HL-60/S4 (cell line): ENCODE data around the gene RELCH.
"Not testable (repeated sequence)": the region's sequence is repeated elsewhere in the genome, so short reads cannot be mapped to it uniquely, and the experiment has no call there.

Experiments used
- in situ Hi-C: fragments of 300-500 bp; cut with MboI; formaldehyde crosslinking; loops from 2 replicates; pipeline ENCODE4 v1.14.3; 2022; ENCODE audit warnings: low sequenced_read_pairs

Gene RELCH, protein sequence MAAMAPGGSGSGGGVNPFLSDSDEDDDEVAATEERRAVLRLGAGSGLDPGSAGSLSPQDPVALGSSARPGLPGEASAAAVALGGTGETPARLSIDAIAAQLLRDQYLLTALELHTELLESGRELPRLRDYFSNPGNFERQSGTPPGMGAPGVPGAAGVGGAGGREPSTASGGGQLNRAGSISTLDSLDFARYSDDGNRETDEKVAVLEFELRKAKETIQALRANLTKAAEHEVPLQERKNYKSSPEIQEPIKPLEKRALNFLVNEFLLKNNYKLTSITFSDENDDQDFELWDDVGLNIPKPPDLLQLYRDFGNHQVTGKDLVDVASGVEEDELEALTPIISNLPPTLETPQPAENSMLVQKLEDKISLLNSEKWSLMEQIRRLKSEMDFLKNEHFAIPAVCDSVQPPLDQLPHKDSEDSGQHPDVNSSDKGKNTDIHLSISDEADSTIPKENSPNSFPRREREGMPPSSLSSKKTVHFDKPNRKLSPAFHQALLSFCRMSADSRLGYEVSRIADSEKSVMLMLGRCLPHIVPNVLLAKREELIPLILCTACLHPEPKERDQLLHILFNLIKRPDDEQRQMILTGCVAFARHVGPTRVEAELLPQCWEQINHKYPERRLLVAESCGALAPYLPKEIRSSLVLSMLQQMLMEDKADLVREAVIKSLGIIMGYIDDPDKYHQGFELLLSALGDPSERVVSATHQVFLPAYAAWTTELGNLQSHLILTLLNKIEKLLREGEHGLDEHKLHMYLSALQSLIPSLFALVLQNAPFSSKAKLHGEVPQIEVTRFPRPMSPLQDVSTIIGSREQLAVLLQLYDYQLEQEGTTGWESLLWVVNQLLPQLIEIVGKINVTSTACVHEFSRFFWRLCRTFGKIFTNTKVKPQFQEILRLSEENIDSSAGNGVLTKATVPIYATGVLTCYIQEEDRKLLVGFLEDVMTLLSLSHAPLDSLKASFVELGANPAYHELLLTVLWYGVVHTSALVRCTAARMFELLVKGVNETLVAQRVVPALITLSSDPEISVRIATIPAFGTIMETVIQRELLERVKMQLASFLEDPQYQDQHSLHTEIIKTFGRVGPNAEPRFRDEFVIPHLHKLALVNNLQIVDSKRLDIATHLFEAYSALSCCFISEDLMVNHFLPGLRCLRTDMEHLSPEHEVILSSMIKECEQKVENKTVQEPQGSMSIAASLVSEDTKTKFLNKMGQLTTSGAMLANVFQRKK

DNA sequence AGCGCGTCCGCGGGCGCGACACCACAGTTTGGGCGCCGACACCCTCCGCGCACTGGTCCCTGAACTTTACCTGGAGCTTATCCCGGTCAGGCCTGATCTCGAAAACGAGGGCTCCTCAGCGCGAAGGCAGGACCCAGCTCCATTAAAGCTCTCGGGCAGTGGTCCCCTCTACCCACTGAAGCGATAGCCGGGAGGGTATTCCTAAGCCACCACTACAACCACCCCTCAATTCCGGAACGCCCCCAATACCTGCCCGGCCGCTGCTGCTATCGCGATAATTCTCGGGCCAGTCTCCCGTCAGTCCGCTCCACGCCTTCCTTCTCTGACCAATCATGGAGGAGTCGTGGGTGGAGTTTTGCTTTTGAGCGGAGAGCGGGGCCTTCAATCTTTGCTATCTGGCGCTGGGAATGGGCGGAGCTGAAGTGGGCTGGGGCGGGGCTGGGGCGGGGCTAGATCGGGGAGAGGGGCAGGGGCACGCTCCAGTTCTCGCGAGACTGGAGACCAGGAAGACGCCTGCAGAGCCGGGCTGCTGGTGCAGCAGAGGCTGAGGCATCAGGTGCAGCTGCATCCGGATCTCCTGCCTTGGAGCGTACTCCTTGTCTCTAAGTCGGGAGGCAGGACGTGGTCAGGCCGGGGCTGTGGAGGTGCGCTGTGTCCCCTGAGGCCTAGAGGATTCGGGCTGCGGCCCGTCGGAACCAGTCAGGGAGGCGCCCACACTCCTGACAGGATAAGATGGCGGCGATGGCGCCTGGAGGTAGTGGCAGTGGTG, at the start of gene RELCH, which contains the start of gene PIGN:
Gene RELCH, plus strand, starts transcription at position 482 of the 769 bp plus-strand sequence. Its CDS starts 251 bp downstream, at position 733.
Gene PIGN, minus strand, starts transcription at position 283 of the 769 bp plus-strand sequence. CDS start 25,703 bp downstream, outside the sequence.
- in situ Hi-C loops = loop anchor here (10.0 to 25.0 kb wide), 2 partner anchors 375 to 798 kb away; no protein-coding TSS in a partner anchor

DNA sequence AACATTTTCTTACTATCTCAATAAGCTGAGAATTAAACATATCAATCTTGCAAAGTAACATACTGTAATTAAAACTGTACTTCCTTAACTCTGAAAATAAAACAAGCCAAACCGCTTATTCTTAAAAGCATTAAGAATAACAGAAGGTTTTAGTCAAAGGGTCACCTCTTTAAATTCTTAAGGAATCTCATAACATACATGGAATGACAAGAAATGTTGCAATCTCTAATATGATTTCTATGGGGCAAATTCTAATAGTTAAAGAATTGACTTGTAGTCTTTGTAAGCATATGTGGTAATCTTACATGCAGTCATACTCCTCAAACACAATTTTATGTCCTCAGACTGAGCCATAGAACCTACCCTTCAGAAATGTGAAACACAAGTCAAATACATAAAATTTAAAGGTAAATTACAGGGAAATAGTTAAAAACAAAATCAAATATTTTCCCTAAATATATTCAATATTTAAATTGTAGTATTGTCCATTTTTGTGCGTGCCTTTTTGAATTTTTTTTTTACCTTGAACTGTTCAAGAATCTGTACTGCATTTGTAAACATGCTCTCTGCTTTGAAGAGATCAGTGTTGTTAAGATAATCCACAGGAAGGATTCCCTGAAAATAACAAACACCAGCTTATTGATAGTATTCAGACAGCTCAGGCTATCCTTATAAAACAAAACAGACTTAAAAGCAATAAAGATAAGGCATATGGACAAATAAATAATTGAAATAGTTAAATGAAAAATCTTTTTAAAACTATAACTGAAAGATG, 48.4 kb upstream of the RELCH start:
- in situ Hi-C loops = loop anchor here (25.0 kb wide), 1 partner anchor 501 kb away; no protein-coding TSS in a partner anchor

DNA sequence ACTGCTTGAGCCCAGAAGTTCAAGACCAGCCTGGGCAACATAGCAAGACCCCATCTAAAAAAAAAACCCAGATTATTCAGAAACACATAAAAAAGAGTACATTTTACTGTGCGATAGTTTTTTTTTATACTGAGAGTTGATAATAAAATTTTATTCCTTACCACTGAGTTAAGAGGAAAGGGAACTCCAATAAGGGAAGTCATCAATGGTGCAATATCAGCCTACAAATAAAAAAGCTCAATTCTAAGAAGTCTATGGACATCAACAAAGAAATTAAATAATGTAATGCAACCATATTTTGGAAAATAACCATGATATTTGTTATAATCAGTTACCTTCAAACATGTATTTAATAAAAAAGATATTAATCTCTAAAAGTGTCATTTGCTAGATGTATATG, 46.8 kb upstream of the RELCH start:
- in situ Hi-C loops = loop anchor here (25.0 kb wide), 1 partner anchor 503 kb away; no protein-coding TSS in a partner anchor

DNA sequence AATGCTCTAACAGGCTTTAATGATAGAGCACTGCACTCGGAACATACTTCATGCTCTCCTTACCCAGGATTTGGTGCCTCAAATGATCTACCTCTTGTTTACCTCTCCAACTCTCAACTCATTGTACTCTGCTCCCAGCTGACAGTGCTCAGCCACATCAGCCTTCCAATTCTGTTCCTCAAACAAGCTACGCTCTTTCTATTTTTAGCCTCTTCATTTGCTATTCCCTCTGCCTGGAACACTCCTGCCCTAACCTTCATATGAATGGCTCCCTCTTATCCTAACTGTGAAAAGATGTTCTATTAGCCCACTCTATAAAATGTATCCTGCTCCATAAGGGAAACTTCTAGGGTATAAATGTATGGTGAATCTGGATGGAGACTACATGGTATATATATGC, 42.7 kb upstream of the RELCH start:
- in situ Hi-C loops = loop anchor here (25.0 kb wide), 1 partner anchor 507 kb away; no protein-coding TSS in a partner anchor

DNA sequence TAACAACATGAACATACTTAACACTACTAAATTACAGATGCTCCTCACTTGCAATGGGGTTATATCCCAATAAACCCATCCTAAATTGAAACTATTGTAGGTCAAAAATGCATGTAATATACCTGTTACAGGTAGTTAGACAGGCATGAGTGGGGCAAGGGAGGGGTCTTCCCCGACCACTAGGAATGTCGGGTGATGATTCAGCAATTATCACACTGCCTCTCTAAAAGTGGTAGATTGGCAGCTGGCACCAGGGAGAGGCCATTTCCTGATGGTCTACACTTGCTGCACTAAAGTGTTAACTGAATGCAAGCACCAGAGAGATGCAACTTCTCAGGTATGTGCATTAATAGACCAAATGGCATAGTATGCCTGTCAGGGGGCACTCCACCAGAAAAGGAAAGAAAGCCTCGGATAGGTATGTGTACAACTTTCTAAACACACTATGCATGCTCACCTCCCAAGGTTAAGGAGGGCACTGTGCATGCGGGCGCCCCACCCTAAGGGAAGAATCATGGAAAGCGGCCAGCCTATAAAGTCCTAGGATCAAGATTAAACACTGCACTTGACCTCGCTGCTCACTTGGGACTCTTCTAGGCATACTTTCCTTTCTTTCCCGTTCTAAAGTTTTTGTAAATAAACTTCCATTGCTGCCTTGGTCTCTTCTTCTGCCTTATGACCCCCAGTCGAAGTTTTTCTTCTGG, 35.8 kb upstream of the RELCH start:
- in situ Hi-C loops = no loop called here

DNA sequence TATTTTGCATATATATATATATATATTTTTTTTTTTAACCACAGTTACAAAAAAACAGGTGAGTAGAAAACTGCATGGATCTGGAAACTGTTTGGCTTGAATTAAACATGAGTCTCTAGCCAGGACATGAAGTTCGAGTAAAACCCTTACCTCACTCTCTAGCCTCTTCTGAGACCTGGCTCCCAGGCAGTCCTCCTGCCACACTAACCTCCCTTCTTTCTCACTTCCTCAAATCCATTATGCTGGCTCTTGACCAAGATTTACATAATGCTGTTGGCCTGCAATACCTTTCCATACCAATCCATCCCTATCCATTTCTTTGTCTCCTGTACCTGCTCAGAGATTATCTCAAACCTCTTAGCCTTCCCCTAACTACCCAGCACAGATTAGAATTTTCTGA, 34.2 kb upstream of the RELCH start:
- in situ Hi-C loops = no loop called here

DNA sequence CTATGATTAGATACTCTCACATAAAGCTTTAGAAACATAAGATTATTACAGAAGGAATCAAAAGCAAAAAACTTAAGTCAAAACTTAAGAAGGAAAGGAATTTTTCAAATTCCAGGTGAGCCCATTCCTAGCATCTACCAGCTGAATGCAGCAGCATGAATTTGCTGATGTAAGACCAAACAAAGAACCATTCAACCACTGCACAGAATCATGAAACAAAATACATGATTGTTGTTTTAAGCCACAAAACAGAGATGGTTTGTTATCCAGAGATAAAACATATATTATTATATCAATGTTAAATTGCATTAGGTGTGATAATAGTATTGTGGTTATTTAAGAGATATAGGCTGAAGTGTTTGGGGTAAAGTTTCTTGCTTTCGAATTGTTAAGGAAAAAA, 29.2 kb upstream of the RELCH start:
- in situ Hi-C loops = no loop called here

DNA sequence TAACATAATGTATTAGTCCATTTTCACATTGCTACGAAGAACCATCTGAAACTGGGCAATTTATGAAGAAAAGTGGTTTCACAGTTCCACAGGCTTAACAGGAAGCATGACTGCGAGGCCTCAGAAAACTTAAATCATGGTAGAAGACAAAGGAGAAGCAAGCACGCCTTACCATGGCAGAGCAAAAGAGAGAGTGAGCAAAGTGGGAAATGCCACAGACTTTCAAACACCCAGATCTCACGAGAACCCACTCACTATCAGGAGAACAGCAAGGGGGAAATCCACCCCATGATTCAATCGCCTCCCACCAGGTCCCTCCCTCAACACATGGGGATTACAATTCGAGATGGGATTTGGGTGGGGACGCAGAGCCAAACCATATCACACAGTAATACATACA, 22.7 kb upstream of the RELCH start:
- in situ Hi-C loops = no loop called here

DNA sequence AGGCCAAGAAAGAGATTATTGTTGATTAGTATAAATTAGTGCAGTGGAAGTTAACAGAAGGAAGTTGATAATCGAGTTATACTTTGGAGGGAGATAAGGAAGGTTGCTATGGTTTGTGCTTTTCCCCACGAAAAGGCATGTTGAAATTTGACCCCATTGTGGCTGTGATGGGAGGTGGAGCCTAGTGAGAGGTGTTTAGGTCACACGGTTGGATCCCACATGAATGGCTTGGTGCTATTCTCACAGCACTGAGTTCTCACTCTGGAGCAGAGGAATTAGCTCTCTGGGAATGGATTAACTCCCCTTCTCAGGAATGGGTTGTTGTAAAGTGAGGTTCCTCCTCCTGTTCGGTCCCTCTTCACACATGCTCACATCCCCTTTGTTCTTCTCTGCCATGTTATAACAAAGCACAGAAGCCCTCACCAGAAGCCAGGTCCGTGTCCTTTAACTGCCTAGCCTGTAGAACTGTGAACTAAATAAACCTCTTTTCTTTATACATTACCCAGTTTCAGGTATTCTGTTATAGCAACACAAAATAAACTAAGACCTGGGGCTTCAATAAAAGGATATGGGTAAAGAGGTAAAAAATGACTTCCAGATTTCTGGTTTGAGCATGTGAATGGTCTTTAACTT, 22.1 kb upstream of the RELCH start:
- in situ Hi-C loops = no loop called here

DNA sequence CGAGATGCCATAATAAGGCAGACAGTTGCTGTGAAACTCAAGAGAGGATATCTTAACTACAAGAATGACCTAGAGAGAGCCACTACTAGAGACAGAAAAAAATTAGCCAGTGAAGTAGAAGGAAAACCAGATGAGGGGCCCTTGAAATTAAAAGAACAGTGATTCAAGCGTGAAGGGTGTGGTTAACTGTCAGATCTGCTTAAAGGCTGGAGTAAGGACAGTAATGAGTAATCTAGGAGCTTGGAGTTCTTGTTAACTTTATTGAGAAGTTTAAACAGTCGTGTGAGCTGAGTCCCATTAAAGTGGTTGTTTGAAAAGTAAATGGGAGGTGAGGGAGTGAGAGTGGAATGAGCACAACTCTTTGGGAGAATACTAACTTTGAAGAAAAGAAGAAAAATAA, 21.5 kb upstream of the RELCH start:
- in situ Hi-C loops = no loop called here

DNA sequence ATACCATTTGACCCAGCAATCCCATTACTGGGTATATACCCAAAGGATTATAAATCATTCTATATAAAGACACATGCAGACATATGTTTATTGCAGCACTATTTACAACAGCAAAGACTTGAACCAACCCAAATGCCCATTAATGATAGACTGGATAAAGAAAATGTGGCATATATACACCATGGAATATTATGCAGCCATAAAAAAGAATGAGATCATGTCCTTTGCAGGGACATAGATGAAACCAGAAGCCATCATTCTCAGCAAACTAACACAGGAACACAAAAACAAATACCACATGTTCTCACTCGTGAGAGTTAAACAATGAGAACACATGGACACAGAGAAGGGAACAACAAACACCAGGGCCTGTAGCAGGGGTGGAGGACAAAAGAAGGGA, 20.5 kb upstream of the RELCH start:
- in situ Hi-C loops = not testable (repeated sequence)

DNA sequence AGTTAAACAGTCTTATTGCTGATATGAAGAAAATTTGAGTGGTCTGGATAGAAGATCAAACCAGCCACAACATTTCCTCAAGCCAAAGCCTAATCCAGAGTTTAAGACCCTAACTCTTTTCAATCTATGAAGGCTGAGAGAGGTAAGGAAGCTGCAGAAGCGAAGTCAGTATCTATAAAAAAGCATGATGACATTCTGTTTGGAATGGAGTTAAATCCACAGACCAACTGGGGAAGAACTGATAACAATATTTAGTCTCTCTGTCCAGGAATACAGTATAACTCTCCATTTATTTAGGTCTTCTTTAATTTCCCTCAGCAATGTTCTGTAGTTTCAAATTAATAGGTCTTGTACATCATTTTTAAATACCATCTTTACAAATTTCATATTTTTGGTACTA, 16.2 kb upstream of the RELCH start:
- in situ Hi-C loops = no loop called here

DNA sequence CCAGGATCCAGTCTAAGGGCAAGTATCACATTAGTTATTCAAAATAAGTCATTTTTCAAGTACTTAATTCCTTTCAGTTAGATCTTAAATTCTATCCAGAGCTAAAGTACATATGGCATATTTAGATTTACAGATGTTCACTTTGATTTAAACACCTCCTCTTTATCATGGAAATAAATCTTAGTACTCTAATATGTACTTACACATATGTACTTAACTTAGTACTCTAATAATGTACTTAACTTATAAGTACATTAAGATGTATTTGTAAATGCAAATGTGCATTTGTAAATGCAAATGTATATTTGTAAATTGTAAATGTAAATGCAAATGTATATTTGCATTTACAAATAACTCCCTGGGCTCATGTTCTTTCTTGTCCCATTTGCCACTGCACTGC, 14.8 kb upstream of the RELCH start:
- in situ Hi-C loops = no loop called here

DNA sequence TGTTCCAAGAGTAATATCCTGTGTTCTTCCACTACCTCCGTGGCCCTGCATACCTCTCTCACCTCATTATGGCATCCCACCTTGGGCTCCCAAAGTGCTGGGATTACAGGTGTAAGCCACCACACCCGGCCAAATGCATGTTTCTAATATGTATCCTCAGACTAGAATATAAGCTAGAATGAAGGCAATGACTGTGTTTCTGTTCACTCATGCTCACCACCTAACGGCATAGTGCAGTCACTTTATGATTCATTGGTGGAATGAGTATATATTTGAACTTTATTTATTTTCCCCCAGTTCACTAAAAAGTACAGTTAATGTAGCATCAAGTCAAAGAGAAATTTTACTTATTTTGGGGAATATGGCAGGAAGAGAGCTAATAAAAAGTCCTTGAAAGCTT, 11.5 kb upstream of the RELCH start:
- in situ Hi-C loops = loop anchor here (25.0 kb wide), 1 partner anchor 387 kb away; no protein-coding TSS in a partner anchor

DNA sequence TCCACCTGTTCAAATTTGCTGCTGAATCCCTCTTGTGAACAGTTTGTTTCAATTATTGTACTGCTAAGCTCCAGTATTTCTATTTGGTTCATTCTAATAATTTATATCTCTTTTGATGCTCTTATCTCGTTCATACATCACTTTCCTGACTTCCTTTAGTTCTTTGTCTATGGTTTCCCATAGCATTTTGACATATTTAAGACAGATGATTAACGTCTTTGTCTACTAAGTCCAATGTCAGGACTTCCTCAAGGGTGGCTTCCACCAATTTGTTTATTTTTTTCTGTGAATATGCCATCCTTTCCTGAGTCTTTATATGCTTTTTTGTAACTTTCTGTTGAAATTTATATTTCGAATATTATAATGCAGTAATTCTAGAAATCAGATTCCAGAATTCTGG, 9.8 kb upstream of the RELCH start:
- in situ Hi-C loops = loop anchor here (25.0 kb wide), 1 partner anchor 385 kb away; no protein-coding TSS in a partner anchor

DNA sequence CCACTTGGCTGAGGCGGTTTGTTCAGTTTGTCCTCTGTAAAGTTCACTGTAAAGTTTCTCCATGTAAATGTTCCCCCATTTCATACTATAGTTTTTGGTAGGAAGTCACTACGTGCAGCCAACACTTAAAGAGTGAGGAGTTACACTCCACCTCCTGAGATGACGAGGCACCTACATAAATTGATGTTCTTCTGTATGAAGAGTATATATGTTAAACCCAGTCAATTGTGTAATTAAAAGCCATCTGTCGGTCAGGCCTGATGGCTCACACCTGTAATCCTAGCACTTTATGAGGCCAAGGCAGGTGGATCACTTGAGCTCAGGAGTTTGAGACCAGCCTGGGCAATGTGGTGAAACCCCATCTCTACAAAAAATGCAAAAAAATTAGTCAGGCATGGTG, 7.8 kb upstream of the RELCH start:
- in situ Hi-C loops = loop anchor here (25.0 kb wide), 1 partner anchor 383 kb away; no protein-coding TSS in a partner anchor

DNA sequence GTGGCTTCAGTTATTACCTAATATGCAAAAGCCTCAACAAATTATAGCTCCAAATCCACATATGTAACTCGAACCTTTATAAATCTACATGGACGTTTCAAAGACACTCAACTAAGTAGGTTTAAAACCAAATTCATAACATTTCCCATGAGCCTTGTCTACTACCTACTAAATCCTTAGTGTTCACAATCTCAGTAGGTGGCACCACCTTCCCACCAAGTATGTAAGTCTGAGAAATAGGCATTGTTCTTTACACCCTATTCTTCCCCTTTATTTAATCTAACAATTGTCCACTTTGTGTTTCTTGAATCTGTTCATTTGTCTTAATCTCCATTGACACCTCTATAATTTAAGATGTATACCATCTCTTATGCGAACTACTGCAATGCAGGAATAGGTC, 4.8 kb upstream of the RELCH start:
- in situ Hi-C loops = loop anchor here (10.0 to 25.0 kb wide), 2 partner anchors 380 to 803 kb away; no protein-coding TSS in a partner anchor
